ENCODE data around the gene GAS7.

DNA sequence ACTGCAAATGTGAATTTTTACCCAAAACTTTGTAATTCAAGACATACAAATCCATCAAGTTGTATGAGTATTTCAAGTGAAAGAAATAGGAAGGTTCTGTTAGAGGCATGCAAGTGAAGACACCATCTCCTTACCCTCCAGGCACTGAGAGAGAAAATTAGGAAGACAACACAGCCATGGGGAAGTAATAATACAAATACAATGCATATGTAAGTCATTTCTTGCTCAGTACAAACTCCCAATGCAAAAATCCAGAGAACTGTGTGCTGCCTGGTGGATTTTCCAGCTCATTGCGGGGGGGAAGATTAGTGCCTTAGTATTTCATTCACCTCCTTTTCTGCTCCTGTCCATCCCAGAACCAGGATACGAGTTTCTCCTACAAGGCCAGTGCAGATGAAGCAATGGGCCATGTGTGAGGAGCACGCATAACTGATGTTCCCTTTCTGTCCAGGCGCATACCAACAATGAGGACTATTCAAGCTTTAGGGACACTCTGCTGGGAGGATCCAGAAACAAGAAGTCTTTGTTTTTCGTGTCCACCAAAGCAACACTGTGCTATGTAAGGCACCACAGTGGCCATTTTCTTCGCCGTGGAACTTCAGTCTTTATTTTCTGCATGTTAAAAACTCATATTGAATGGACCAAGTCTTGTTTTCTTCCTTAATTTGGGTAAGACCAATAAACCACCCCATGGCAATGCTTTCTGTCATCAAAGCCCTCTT, 149.6 kb downstream of the GAS7 start:
- TF ChIP-seq RBM22 (optimal IDR thresholded peaks at IDR 0.05; ENCODE audit: low read length) (no peak), MXI1 (IDR thresholded peaks at IDR 0.05; ENCODE audit: borderline replicate concordance, low read depth, low read length) (no peak), ZNF274 (CRISPR knock-in tag; IDR thresholded peaks at IDR 0.05) (no peak), ARHGAP35 (CRISPR knock-in tag; IDR thresholded peaks at IDR 0.05; ENCODE audit: borderline replicate concordance) (no peak), ZNF10 (CRISPR knock-in tag; IDR thresholded peaks at IDR 0.05; ENCODE audit: borderline replicate concordance, low read depth) (no peak), POLR2AphosphoS5 (IDR thresholded peaks at IDR 0.05; ENCODE audit: low read depth, low read length) (no peak)
